Suppressor macrophage treated with lipopolysaccharide for 4 hours (primary cell): ENCODE results near the gene SLC18A3.

Experiments used
- DNase-seq: peaks from one replicate; pipeline ENCODE4 v3.0.0-alpha.2; 2020

The SLC18A3 gene

GRCh38 chr10:49612513-49613164 is 2.5 kb downstream of the SLC18A3 start:
- no peak for DNase-seq

- DNase-seq, result no peak
Measured at GRCh38 chr10:49613165-49613881, 3.2 kb downstream of the SLC18A3 start.

GRCh38 chr10:49613882-49614241 is 3.8 kb downstream of the SLC18A3 start, which contains the start of gene CHAT:
CHAT (plus strand) TSS chr10:49614037; CDS start chr10:49614190, 153 bp downstream.
- DNase-seq, result no peak

GRCh38 chr10:49614242-49615198 is 4.4 kb downstream of the SLC18A3 start:
- no peak for DNase-seq

GRCh38 chr10:49615213-49615612 is 5.1 kb downstream of the SLC18A3 start:
- no peak for DNase-seq

- no peak for DNase-seq
Measured at GRCh38 chr10:49615721-49616120, 5.6 kb downstream of the SLC18A3 start.

- no peak for DNase-seq
Measured at GRCh38 chr10:49616421-49617101, 6.5 kb downstream of the SLC18A3 start.

GRCh38 chr10:49617121-49618020 is 7.3 kb downstream of the SLC18A3 start:
- DNase-seq, result no peak

GRCh38 chr10:49618821-49619220 is 8.7 kb downstream of the SLC18A3 start:
- DNase-seq, result no peak

- DNase-seq, result no peak
Measured at GRCh38 chr10:49619613-49620012, 9.5 kb downstream of the SLC18A3 start.

GRCh38 chr10:49620286-49620810 is 10.2 kb downstream of the SLC18A3 start:
- no peak for DNase-seq

GRCh38 chr10:49620841-49621378 is 10.8 kb downstream of the SLC18A3 start:
- DNase-seq, result no peak

- no peak for DNase-seq
Measured at GRCh38 chr10:49621561-49621960, 11.5 kb downstream of the SLC18A3 start.

- DNase-seq, result no peak
Measured at GRCh38 chr10:49622426-49623425, 12.6 kb downstream of the SLC18A3 start.

GRCh38 chr10:49624629-49625028 is 14.5 kb downstream of the SLC18A3 start:
- no peak for DNase-seq

GRCh38 chr10:49625411-49625810 is 15.3 kb downstream of the SLC18A3 start:
- no peak for DNase-seq

GRCh38 chr10:49627038-49627437 is 16.9 kb downstream of the SLC18A3 start:
- DNase-seq, result no peak

GRCh38 chr10:49627644-49628247 is 17.6 kb downstream of the SLC18A3 start:
- DNase-seq, result no peak

- DNase-seq, result no peak
Measured at GRCh38 chr10:49628599-49628998, 18.5 kb downstream of the SLC18A3 start.
